ENCODE measurements around the gene ZNF33B. TPM values are rescaled to one million over a fixed set of nuclear protein-coding genes. Genes with fewer than 3 reads are reported as not detected.

ZNF33B gene
- total and polyA plus RNA-seq, 9 of the 15 experiments (the other 6 are each of a cell fraction or from before 2014, with no cell fraction given) = 6.9 to 23.9 (median 15.4) TPM

GRCh38 chr10:42645103-42645502 lies 6.7 kb upstream of the ZNF33B start (continued):
- TF ChIP-seq ZNF318 (IDR thresholded peaks at IDR 0.05; ENCODE audit: borderline replicate concordance in 1 of 2, low read depth in 1 of 2) (no peak), SNRNP70 (optimal IDR thresholded peaks at IDR 0.05; ENCODE audit: low read depth, low read length) (no peak), ZMIZ1 (IDR thresholded peaks at IDR 0.05; ENCODE audit: low read depth in 2 of 2, low read length in 2 of 2) (peak in 1 of 2 experiments; percentile 90; a peak in 2 of 4 replicates), ZNF134 (CRISPR knock-in tag; conservative IDR thresholded peaks at IDR 0.05) (no peak), TFAP4 (CRISPR knock-in tag; IDR thresholded peaks at IDR 0.05; ENCODE audit: borderline replicate concordance) (no peak; the same call in 1 of the 2 replicates), MYC (IDR thresholded peaks at IDR 0.05; ENCODE audit: low read depth, low read length) (peak; percentile 46; the same call in 1 of the 2 replicates), MYC (CRISPR knock-in tag; IDR thresholded peaks at IDR 0.05; ENCODE audit: borderline replicate concordance, low read depth) (no peak), ZNF518B (CRISPR knock-in tag; IDR thresholded peaks at IDR 0.05) (no peak), ZNF589 (CRISPR knock-in tag; IDR thresholded peaks at IDR 0.05; ENCODE audit: low read depth) (peak; percentile 82; the same call in 1 of the 2 replicates)
